Activated CD8-positive, alpha-beta T cell treated with anti-CD3 and anti-CD28 coated beads, Interleukin-2, amount 10 ng/mL, durations not matched to agents 7 days and 5 days (primary cell): Measurements from ENCODE around the gene CRIP2. TPM values are rescaled to one million over a fixed set of nuclear protein-coding genes. Genes with fewer than 3 reads are reported as not detected.

Source experiments
- ATAC-seq: fragments of 150-1000 bp; cut with Tn5 transposase; one replicate; pipeline ENCODE4 v1.10.0; 2021; ENCODE audit warnings: moderate library complexity
- CTCF ChIA-PET: fragments of 350-600 bp; sonication (Branson Sonifier 250); formaldehyde crosslinking; loops from one replicate; lab custom pipeline; 2021; ENCODE audit warnings: antibody characterized with exemption; lab: Charles Lee
- POLR2A ChIA-PET: fragments of 350-600 bp; sonication (Branson Sonifier 250); formaldehyde crosslinking; loops from one replicate; lab custom pipeline; 2021; ENCODE audit warnings: antibody characterized with exemption; lab: Charles Lee
- DNase-seq: peaks from one replicate; pipeline ENCODE4 v3.0.0-alpha.2; 2020
- H3K27ac Mint-ChIP-seq: one replicate; pipeline ENCODE4 v1.8.0; 2021; ENCODE audit warnings: mild to moderate bottlenecking, mixed read lengths
- H3K27me3 Mint-ChIP-seq: one replicate; pipeline ENCODE4 v1.8.0; 2021; ENCODE audit warnings: low read depth, mixed read lengths
- H3K36me3 Mint-ChIP-seq: one replicate; pipeline ENCODE4 v1.8.0; 2021; ENCODE audit warnings: low read depth, mixed read lengths
- H3K4me1 Mint-ChIP-seq: one replicate; pipeline ENCODE4 v1.8.0; 2021; ENCODE audit warnings: low read depth, mixed read lengths
- H3K4me3 Mint-ChIP-seq: one replicate; pipeline ENCODE4 v1.8.0; 2021; ENCODE audit warnings: mild to moderate bottlenecking, mixed read lengths
- H3K9me3 Mint-ChIP-seq: one replicate; pipeline ENCODE4 v1.8.0; 2022; ENCODE audit warnings: mixed read lengths; ENCODE audit not compliant: insufficient read depth
- total RNA-seq, 2 experiments: library from RNA; stranded (reverse); gene quantifications; one replicate each; pipeline ENCODE4 v1.2.3, GENCODE V29; 2021

The CRIP2 gene
- total RNA-seq, 2 experiments from 2014 or later, result 0.21 to 0.31 TPM

DNA sequence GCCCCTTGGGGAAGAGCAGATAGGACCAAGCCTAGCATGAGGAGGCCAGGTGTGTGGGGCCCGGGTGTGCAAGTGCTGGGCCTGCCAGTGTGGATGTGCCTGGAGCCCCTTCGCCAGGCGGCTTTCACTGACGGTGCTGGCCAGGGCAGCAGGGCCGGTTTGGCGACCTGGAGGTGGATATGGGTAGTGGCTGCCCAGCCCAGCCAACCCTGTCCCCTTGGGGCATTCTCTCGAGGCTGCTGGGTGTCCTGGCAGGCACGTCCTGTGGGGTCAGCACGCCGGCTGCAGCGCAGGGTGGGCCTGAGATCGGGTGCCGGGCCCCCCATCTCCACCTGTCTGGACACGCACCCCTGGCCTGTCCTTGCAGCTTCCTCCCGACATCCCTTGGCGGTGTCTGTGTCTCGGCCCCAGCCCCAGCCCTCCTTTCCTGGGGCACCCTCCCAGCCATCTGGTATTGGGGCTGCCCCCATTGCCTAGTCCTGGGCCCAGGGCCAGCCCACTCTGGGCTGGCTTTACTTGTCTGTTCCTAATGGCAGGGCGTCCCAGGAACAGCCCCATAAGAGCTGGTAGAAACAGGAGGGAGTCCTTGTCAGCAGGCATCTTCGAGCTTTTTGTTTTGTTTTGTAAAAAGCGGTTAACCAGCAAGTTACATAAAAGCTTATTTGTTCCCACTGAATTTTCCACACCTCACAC, 7.2 kb upstream of the CRIP2 start:
- POLR2A ChIA-PET, result no interaction called here
- no peak overlapping the region for H3K27ac Mint-ChIP-seq
- peaks cover 7% of the 10 kb centered on the region for H3K36me3 Mint-ChIP-seq
- no peak for ATAC-seq
- no peak overlapping the region for H3K4me3 Mint-ChIP-seq
- no peak for DNase-seq
- no peaks in the 10 kb centered on the region for H3K9me3 Mint-ChIP-seq
- CTCF ChIA-PET, result interaction anchor here (1.1 kb wide), 1 partner anchor 22 kb away, joined by 3 read pairs; no protein-coding TSS in a partner anchor
- H3K4me1 Mint-ChIP-seq, result no peaks in the 10 kb centered on the region
- H3K27me3 Mint-ChIP-seq, result no peaks in the 10 kb centered on the region

DNA sequence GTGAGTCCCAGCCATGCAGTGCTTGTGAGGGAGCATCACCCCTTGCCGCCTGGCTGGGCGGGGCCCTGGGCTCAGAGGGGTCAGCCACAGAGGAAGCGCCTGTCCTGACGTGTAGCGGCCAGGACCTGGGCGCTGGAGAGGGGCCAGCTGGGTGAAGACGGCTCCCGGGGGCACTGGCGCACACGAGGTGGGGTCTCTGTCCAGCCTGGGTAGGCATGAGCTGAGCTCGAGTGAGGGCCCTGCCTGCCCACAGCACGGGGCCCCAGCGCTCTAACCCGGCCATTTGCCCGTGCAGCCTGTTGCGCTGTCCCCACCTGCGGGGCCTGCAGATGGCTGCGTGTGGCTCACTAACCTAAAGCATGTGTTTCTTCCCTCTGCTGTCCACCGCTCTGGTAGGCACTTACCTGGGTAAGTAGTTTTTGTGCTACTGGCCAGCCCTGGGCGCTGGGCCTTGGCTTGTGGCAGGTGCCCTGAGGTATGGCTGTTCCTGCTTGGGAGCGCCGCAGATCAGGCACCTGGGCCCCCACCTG, 6.6 kb upstream of the CRIP2 start:
- Mint-ChIP-seq H3K36me3 (peaks cover 5% of the 10 kb centered on the region), H3K4me3 (no peak overlapping the region), H3K27me3 (no peaks in the 10 kb centered on the region), H3K4me1 (no peaks in the 10 kb centered on the region), H3K9me3 (no peaks in the 10 kb centered on the region), H3K27ac (no peak overlapping the region)
- ChIA-PET POLR2A (no interaction called here), CTCF (interaction anchor here (1.1 kb wide), 1 partner anchor 22 kb away, joined by 3 read pairs; no protein-coding TSS in a partner anchor)
- ATAC-seq, result no peak
- DNase-seq, result no peak

DNA sequence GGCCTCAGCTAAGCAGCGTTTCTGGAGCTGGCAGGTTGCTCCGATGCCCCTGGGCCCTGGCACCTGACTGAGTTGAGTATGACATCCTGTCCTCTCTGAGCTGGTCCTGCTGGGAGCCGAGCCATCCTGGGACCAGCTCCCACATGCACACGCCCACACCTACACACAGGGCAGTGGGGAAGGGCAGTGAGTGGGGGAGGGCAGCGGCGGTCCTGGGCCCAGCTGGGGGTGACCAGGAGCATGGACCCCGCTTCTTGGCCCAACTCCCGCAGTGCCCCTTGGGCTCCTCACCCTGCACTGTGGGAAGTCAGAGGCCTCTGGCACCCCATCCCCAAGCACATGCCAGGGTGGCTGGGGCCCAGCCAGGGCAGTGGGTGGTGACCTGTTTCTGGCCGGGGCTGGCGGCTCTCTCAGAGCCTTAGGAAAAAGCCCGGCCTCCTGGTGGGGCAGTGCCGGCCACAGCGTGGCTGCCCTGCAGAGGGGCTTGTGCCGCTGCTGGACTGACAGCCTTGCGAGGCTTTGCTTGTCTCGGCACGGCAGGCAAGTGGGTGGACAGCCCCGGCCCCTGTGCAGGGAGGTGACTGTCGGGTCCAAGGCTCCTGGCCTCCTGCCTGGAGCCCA, 5.9 kb upstream of the CRIP2 start:
- peaks cover 1% of the 10 kb centered on the region for H3K36me3 Mint-ChIP-seq
- H3K27me3 Mint-ChIP-seq, result no peaks in the 10 kb centered on the region
- ChIA-PET POLR2A (no interaction called here), CTCF (no interaction called here)
- DNase-seq (no peak), ATAC-seq (no peak)
- H3K9me3 Mint-ChIP-seq, result no peaks in the 10 kb centered on the region
- no peak overlapping the region for H3K27ac Mint-ChIP-seq
- peaks cover 4% of the 10 kb centered on the region for H3K4me1 Mint-ChIP-seq
- H3K4me3 Mint-ChIP-seq, result no peak overlapping the region

DNA sequence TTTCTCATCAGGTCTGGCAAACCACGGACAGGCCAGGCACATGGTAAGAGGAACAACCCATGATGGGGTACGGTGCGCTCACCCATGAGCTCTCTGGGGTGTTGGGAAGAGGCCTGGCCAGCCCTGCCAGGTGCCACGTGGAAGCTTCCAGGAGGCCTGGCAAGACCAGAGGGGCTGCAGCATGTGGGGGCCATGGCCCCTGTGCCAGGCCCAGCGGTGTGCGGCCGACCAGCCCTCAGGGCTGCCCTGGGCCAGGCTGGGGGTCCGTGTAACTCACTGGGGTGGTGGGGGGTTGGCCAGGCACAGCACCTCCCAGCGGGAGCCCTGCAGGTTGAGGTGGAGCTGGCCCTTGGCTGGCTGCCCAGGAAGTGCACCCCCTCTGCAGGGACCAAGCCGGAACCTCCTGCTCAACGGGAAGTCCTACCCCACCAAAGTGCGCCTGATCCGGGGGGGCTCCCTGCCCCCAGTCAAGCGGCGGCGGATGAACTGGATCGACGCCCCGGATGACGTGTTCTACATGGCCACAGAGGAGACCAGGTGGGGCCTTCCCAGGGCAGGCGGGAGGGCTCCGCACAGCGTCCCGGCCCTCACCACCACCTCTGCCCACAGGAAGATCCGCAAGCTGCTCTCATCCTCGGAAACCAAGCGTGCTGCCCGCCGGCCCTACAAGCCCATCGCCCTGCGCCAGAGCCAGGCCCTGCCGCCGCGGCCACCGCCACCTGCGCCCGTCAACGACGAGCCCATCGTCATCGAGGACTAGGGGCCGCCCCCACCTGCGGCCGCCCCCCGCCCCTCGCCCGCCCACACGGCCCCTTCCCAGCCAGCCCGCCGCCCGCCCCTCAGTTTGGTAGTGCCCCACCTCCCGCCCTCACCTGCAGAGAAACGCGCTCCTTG, 4.9 kb upstream of the CRIP2 start:
- POLR2A ChIA-PET, result no interaction called here
- no peak for ATAC-seq
- CTCF ChIA-PET, result no interaction called here

DNA sequence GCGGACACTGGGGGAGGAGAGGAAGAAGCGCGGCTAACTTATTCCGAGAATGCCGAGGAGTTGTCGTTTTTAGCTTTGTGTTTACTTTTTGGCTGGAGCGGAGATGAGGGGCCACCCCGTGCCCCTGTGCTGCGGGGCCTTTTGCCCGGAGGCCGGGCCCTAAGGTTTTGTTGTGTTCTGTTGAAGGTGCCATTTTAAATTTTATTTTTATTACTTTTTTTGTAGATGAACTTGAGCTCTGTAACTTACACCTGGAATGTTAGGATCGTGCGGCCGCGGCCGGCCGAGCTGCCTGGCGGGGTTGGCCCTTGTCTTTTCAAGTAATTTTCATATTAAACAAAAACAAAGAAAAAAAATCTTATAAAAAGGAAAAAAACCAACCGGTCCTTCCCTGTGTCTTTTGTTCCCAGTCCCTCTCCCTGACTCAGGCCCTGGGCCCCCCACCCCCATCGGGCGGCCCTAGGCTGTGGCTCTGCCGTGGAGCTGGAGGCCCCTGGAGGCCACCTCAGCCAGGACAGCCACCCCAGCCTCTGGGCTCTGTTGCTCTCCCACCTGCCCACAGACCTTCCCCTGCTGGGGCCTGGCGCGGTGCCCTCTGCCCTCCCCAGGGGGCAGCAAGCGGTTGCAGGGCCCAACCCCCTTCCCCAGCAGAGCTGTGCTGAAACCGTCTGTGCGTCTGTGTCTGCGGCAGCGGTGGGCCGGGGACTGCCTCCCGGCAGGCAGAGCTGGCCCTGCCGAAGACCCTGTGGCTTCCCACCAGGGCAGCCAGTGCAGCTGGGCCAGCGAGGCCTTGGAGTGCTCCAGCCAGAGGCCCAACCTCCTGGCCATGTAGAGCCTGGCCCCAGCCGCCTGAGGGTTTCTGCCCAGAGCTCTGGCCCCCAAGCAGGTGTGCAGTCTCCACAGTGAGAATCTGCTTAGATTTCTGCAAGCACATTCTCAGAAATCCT, 4.0 kb upstream of the CRIP2 start:
- no peaks in the 10 kb centered on the region for H3K9me3 Mint-ChIP-seq
- peaks cover 1% of the 10 kb centered on the region for H3K27me3 Mint-ChIP-seq
- CTCF ChIA-PET, result interaction anchor here (1.8 kb wide), 1 partner anchor 11 kb away, joined by 10 read pairs; no protein-coding TSS in a partner anchor
- no peak overlapping the region for H3K27ac Mint-ChIP-seq
- POLR2A ChIA-PET, result interaction anchor here (1.5 kb wide), 1 partner anchor 10 kb away, joined by 3 read pairs; no protein-coding TSS in a partner anchor
- DNase-seq, result no peak
- H3K4me1 Mint-ChIP-seq, result peaks cover 6% of the 10 kb centered on the region
- no peak for ATAC-seq
- H3K4me3 Mint-ChIP-seq, result no peak overlapping the region
- H3K36me3 Mint-ChIP-seq, result no peaks in the 10 kb centered on the region

More for the DNA sequence above, 4.9 kb upstream of the CRIP2 start:
- H3K4me3 Mint-ChIP-seq, result no peak overlapping the region
- no peak overlapping the region for H3K27ac Mint-ChIP-seq
- H3K36me3 Mint-ChIP-seq, result no peaks in the 10 kb centered on the region
- H3K27me3 Mint-ChIP-seq, result no peaks in the 10 kb centered on the region
- no peak for DNase-seq
- no peaks in the 10 kb centered on the region for H3K9me3 Mint-ChIP-seq
- peaks cover 6% of the 10 kb centered on the region for H3K4me1 Mint-ChIP-seq

DNA sequence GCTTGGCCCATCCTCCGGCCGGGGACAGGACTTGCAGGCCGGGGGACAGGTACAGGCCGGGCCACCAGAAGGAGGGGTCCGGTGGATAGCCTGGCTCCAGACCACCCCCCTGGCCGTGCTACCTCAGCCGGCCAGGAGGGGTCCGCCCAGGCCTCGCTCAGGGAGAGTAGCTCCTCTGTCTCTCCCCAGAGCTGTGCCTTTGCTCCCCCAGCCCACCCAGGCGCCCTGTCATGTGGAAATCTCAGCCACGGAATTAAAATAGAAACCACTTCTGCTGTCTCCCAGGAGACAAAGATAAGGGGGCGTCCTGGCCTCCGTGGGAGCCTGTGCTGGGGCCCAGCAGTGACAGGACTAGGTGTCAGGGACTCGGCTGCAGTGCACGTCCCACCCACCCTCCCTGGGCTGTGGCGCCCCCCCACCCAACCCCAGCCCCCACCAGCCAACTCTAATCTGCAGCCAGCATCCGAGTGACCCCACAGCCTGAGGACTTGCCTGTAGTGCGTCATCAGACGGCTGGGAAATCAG, 3.3 kb upstream of the CRIP2 start:
- Mint-ChIP-seq H3K4me3 (no peak overlapping the region), H3K4me1 (peaks cover 6% of the 10 kb centered on the region), H3K27ac (no peak overlapping the region), H3K36me3 (no peaks in the 10 kb centered on the region), H3K27me3 (peaks cover 3% of the 10 kb centered on the region), H3K9me3 (no peaks in the 10 kb centered on the region)
- no peak for ATAC-seq
- CTCF ChIA-PET, result interaction anchor here (0.7 to 1.8 kb wide), 2 partner anchors 10 to 35 kb away, joined by 3 to 10 read pairs; no protein-coding TSS in a partner anchor
- POLR2A ChIA-PET, result interaction anchor here (1.5 kb wide), 1 partner anchor 9 kb away, joined by 3 read pairs; no protein-coding TSS in a partner anchor
- no peak for DNase-seq

DNA sequence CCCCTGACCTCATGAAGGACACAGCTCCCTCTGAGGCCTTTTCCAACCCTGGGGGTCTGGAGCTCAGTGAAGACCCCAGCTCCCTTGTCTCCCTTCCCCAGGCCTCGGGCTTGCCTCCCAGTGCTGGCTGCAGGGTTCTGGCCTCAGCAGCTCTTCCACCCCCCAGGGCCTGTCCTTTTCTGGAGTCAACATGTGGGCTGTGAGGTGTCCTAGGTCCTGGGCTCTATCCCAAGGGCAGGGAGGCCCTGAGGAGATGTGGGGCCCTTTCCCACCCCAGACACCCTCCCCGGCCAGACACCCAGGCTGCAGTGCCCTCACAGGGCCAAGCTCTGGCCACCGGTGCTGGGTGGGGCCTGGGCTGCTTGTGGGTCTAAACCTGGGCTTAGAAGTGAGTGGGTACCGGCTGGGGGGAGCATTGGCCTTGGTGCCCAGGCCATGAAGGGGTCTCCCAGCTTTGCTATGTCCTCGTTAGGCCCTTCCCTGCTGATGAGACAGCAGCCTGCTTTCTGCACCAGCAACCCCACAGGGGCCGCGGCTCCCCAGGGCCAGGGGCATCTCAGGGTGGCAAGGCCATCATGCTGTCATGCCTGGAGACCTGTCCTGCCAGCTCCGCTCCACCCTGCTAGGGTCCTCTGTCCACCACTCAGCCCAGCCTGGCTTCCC, 2.7 kb upstream of the CRIP2 start:
- Mint-ChIP-seq H3K4me1 (peaks cover 6% of the 10 kb centered on the region), H3K4me3 (no peak overlapping the region), H3K36me3 (no peaks in the 10 kb centered on the region), H3K9me3 (no peaks in the 10 kb centered on the region), H3K27me3 (peaks cover 8% of the 10 kb centered on the region), H3K27ac (no peak overlapping the region)
- ATAC-seq, result no peak
- ChIA-PET POLR2A (interaction anchor here (0.6 to 1.5 kb wide), 3 partner anchors 9 to 18 kb away, joined by 3 read pairs; no protein-coding TSS in a partner anchor), CTCF (interaction anchor here (0.7 to 1.8 kb wide), 2 partner anchors 9 to 35 kb away, joined by 3 to 10 read pairs; no protein-coding TSS in a partner anchor)
- no peak for DNase-seq

DNA sequence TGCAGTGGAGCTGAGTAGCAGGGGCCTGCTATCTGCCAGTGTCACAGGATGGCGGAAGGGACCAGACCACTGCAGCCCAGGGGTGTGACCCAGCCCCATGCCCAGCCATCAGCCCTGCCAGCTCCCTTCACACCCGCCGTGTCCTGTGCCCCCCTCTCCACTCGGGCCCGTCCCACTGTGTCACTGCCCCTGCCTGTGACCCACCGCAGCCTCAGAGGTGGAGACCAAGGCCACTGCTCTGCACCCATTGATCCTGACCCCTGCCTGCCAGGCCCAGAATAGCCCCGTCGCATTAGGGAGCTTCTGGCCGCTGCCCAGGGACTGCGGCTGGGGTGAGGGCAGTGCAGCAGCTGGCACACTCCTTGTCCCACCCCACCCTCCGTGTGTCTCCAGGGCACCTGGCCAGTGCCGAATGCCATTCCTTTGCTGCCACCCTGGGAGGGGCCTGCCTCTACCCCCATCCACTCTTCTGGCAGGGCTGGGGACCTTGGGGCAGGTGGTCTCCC, 2.1 kb upstream of the CRIP2 start:
- ChIA-PET CTCF (interaction anchor here (1.8 kb wide), 1 partner anchor 9 kb away, joined by 10 read pairs; no protein-coding TSS in a partner anchor), POLR2A (interaction anchor here (0.6 to 1.0 kb wide), 2 partner anchors 10 to 18 kb away, joined by 3 read pairs; no protein-coding TSS in a partner anchor)
- Mint-ChIP-seq H3K9me3 (no peaks in the 10 kb centered on the region), H3K4me3 (no peak overlapping the region), H3K36me3 (peaks cover 3% of the 10 kb centered on the region), H3K4me1 (peaks cover 11% of the 10 kb centered on the region), H3K27me3 (peaks cover 13% of the 10 kb centered on the region), H3K27ac (no peak overlapping the region)
- DNase-seq (no peak), ATAC-seq (no peak)

DNA sequence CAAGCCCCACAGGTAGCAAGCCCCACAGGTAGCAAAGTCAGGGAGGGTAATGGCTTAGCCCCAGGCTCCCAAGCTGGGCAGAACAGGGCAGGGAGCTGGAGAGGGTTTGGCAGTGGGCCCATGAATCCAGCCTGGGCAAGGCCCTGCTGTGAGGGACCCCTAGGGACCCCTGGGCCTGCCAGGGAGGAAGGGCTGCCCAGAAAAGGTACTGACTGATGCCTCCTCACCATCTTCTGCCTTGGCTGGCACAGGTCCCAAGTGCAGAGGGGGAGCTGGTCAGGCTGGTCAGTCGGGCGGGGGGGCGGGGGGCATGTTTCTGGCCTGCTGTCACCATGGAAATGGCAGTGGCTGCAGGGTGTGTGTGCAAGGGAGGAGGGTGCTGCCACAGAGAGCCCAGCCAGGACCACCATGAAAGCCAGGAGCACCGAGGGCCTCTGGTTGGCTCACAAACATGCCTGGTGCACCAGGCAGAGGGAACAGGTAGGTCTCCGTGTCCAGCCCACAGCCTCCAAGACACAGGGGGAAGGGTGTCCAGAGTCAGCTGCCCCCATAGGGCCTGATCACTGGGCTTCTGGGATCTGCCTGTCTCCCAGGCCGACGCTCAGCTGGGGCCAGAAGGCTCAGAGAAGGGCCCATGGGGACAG, 1.5 kb upstream of the CRIP2 start:
- no peak for ATAC-seq
- no peak overlapping the region for H3K27ac Mint-ChIP-seq
- H3K4me3 Mint-ChIP-seq, result peak overlapping the region; percentile 5
- no peaks in the 10 kb centered on the region for H3K9me3 Mint-ChIP-seq
- DNase-seq, result no peak
- CTCF ChIA-PET, result no interaction called here
- peaks cover 3% of the 10 kb centered on the region for H3K36me3 Mint-ChIP-seq
- H3K27me3 Mint-ChIP-seq, result peaks cover 13% of the 10 kb centered on the region
- POLR2A ChIA-PET, result interaction anchor here (0.9 to 1.0 kb wide), 2 partner anchors 16 to 17 kb away, joined by 3 to 4 read pairs; no protein-coding TSS in a partner anchor
- H3K4me1 Mint-ChIP-seq, result peaks cover 11% of the 10 kb centered on the region
